GM12801 (cell line): ENCODE data around the gene IFRD1.

Experiments used
- CTCF ChIP-seq: IDR thresholded peaks from one replicate; pipeline ENCODE4 v1.5.1; 2011; ENCODE audit warnings: control low read depth; ENCODE audit not compliant: insufficient read length; ENCODE audit errors: extremely low read depth

The IFRD1 gene

GRCh38 chr7:112481121-112481736 is 31.0 kb downstream of the IFRD1 start:
- TF ChIP-seq CTCF: no peak

- TF ChIP-seq CTCF: no peak
Measured at GRCh38 chr7:112481833-112482670, 31.8 kb downstream of the IFRD1 start.

- no peak for TF ChIP-seq CTCF
Measured at GRCh38 chr7:112484671-112485167, 34.5 kb downstream of the IFRD1 start.

- no peak for TF ChIP-seq CTCF
Measured at GRCh38 chr7:112485766-112486165, 35.5 kb downstream of the IFRD1 start.

GRCh38 chr7:112487457-112488263 is 37.4 kb downstream of the IFRD1 start:
- no peak for TF ChIP-seq CTCF

- no peak for TF ChIP-seq CTCF
Measured at GRCh38 chr7:112488264-112488552, 37.9 kb downstream of the IFRD1 start.

- TF ChIP-seq CTCF: no peak
Measured at GRCh38 chr7:112492186-112492585, 41.9 kb downstream of the IFRD1 start.
